NCI-H226 (cell line): ENCODE data around the gene SHPK.

ENCODE experiments used
- DNase-seq: peaks from one replicate; pipeline ENCODE4 v3.0.0-alpha.2; 2015

Gene SHPK

DNA sequence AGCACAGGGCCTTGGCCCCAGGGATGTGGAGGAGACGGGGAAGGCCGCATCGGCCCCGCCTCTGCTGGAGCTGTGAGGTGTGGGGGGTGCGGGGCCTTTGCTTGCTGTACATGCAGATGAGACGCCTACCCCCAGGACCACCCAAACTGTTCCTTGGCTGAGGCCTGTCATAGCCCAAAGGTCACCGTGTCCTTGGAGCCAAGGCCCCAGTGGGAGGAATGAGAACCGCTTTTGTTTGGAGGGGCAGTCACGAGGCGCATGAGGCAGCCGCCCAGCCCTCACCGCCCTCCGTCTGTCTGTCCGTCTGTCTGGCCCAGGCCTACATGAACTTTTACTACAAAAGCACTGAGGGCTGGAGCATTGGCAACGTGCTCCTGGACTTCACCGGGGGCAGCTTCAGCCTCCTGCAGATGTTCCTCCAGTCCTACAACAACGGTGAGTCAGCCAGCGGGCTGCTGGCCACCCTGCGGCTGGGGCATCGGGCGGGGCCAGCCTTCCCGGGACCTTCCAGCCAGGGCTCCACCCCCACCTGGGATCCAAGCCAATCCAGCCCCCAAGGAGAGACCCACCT, 23.6 kb upstream of the SHPK start:
- DNase-seq: peak; percentile 70

DNA sequence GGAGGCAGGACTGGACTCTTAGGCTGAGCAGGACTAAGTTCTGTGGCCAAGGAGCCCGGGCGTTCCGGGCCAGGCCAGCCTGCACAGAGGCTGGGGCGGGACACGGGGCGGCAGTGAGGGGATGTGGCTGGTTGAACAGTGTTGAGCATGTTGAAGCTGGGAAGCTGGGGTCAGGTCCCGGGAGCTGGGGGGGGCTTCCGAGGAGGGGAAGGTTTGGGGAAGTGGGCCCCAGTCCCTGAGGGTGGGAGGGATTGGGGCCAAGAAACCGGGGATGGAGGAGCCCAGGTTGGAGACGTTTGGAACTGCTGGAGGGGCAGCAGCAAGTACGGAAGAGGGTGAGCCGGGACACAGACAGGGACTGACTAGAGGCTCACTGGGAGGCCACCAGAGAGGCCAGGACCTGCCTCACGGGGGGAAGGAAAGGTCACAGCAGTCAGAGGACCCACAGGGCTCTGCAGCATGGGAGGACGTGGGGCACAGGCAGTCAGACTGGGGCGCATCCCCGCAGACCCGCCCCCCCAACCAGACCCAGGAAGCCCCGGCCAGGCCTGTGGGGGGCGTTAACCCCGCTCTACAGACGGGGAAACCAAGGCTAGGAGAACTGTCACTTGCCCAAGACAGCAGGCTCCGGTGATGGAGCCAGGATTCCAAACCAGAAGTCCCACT, 22.9 kb upstream of the SHPK start:
- no peak for DNase-seq

GRCh38 chr17:3657874-3658783, 22.1 kb upstream of the SHPK start:
- no peak for DNase-seq

DNA sequence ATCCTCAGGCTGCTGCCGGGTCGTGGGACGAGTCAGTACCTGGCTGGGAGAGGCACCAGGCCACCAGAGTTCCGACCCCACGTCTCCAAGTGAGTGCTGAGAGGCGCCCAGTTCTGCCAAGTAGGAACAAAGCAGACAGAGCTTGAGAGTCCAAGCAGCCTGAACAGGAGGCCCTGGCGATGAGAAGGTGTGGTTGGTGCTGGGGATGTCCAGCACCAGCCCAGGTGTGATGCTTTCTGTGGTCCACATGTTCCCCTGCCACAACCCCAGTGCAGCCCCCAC, 21.5 kb upstream of the SHPK start:
- DNase-seq: no peak

GRCh38 chr17:3656755-3657587, 20.9 kb upstream of the SHPK start:
- no peak for DNase-seq

DNA sequence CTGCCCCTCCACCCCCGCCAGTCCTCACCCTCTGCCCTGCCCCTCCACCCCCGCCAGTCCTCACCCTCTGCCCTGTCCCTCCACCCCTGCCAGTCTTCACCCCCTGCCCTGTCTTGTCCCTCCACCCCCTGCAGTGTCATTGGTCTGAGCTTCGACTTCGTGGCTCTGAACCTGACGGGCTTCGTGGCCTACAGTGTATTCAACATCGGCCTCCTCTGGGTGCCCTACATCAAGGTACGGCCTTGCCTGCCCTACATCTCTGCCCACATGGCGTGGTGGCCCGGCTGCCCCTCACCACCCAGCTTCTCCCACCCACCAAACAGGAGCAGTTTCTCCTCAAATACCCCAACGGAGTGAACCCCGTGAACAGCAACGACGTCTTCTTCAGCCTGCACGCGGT, 20.3 kb upstream of the SHPK start:
- DNase-seq: no peak

DNA sequence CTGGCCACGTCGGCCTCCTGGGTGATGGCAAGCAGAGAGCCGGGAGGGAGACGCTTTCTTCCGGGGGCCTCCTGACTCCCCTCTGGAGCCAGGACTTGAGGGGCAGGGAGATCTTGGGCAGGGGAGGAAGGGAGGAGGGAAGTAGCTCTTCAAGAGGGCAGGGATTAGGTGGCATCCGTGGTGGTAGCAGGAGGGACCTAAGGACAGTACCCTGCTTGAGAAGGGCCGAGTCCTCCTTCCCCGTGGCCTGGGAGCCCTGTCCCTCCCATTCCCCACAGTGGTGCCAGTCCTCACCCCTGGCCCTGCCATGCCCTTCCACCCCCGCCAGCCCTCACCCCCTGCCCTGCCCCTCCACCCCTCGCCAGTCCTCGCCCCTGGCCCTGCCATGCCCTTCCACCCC, 19.7 kb upstream of the SHPK start:
- DNase-seq: no peak

GRCh38 chr17:3647769-3648555, 11.9 kb upstream of the SHPK start:
- no peak for DNase-seq

DNA sequence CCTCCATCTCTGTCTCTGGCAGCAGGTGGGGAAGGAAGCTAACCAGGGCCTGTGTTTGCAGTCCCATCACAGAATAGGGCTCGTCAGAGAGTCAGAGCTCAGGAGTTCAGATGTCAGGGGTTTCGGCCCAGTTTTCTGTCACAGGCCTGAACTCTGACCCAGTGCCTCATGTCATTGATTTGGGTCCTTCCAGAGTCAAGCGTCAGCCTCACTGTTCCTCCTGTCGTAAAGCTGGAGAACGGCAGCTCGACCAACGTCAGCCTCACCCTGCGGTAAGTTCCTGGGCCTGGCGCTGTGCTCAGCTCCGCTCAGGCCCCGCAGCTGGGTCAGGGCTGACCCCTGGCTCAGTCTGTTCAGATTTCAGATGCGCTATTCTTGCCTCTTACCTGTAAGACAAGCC, 11.2 kb upstream of the SHPK start:
- no peak for DNase-seq

DNA sequence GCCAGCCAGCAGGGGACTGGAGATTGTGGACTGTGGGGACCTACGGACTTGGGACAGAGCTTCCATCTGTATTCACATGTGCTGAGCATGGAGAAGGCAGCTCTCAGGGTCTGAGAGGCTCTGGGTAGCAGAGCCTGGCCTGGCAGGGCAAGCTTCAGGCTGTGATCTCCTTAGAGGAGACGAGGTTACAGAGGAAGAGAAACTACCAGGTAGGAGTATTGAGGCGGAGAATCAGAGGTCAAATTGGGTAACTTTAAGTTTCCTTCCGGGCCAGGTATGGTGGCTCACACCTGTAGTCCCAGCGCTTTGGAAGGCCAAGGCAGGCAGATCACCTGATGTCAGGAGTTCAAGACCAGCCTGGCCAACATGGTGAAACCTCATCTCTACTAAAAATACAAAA, 9.3 kb upstream of the SHPK start:
- DNase-seq: no peak

GRCh38 chr17:3643889-3644349, 7.9 kb upstream of the SHPK start:
- no peak for DNase-seq

GRCh38 chr17:3641717-3642486, 5.9 kb upstream of the SHPK start:
- no peak for DNase-seq

DNA sequence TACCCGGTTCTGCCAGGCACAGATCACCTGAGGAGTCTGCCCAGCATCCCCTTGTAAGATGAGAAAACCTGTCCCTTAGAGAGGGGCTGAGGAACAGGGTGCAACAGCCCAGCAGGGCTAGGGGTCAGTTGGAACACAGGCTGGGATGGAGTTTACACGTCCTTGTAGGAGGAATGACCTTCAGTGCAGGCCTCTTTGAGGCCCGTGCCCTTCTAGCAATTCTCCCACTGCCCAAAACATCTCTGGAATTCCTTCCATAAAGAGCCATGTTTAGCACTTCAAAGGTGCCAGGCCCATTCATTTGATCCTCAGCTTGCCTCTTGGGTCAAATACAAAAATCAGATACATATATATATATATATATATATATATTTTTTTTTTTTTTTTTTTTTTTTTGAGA, 5.0 kb upstream of the SHPK start:
- no peak for DNase-seq

DNA sequence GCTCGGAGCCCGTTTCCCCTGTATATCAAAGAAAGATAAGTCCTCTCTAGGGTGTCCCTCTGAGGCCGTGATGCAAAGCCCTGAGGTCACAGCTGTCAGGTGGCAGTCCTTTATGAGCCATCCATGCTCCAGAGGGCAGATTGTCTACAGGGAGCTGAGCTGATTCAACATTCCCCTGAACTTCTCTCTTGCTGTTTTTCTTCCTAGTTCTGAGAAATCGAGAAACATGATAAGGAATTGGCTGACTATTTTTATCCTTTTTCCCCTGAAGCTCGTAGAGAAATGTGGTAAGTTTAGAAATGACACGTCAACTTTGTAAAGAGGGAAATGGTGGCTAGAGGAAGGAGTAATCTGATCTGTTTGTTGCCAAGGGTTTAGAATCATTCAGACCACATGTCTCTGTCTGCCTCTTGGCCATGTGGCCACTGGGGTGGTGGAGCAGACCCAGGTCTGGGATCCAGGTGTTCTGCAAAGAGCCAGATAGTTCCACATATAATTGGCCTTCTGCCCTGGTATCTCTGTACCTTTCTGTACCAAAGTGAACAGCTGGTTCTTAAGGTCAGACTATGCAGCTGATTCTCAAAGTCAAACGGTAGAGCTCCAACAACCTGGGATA, 4.0 kb upstream of the SHPK start:
- DNase-seq: no peak

DNA sequence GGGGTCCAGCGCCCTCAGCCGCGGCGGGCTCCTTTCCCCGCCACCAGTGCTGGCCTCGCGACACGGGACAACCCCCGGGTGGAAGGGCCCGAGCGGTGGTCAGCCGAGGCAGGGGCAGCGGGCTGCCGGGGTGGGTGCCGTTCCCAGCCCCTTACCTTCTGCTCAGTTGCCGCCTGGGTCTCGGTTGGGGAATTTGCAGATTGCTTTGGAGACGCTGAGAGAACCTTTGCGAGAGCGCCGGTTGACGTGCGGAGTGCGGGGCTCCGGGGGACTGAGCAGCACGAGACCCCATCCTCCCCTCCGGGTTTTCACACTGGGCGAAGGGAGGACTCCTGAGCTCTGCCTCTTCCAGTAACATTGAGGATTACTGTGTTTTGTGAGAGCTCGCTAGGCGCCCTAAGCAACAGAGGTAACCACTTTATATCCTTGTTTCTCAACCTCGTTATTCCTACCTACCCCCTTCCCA, 891 bp upstream of the SHPK start:
- DNase-seq: no peak

GRCh38 chr17:3635474-3636153, 436 bp downstream of the SHPK start:
- no peak for DNase-seq

DNA sequence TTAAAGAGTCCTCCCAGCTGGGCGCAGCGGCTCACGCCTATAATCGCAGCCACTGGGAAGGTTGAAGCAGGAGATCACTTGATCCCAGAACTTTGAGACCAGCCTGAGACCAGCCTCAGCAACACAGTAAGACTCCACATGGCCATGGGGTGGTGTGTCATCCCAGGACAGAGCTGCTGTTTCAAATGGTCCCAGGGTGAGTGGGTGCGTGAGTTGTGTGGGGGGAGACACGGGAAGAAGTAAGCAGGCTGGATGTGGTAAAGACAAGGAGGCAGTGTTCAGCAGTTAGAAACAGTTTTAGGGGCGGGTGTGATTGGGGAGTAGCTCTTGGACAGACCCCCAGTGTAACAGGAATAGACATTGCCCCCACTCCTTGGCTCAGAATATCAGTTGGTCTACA, 3.8 kb downstream of the SHPK start:
- no peak for DNase-seq

- DNase-seq: no peak
These were observed 5.3 kb downstream of the SHPK start for GRCh38 chr17:3630781-3631180.

- DNase-seq: no peak
These were observed 8.3 kb downstream of the SHPK start for GRCh38 chr17:3627769-3628167.
